Right lobe of liver (tissue), 6 donors: ENCODE measurements around the gene SLCO3A1. TPM values are rescaled to one million over a fixed set of nuclear protein-coding genes. Genes with fewer than 3 reads are reported as not detected.

Source experiments
- ATAC-seq, 4 donors: fragments of 200-7000 bp; cut with Tn5 transposase; one replicate each; pipeline ENCODE4 v1.9.1; 2020; ENCODE audit warnings: mild to moderate bottlenecking in 4 of 4, moderate library complexity in 4 of 4
- DNase-seq, 3 donors: peaks; one replicate each; pipeline ENCODE4 v3.0.0-alpha.2; 2020
- H3K27ac ChIP-seq, 3 donors: fragments of 200-600 bp; one replicate each; pipeline ENCODE4 v1.8.0; 2022
- H3K27me3 ChIP-seq, 2 donors: fragments of 200-600 bp; one replicate each; pipeline ENCODE4 v1.8.0; 2022
- H3K36me3 ChIP-seq, 4 donors: fragments of 200-600 bp; sonication (generic) in 1 of 4; one replicate each; pipeline versions ENCODE4 v1.5.1 to v1.8.0; 2017 to 2022; ENCODE audit warnings: control low read depth in 1 of 4
- H3K4me1 ChIP-seq, 4 donors: fragments of 200-600 bp; sonication (generic) in 1 of 4; one replicate each; pipeline versions ENCODE4 v1.5.1 to v1.8.0; 2017 to 2022; ENCODE audit warnings: control low read depth in 1 of 4
- H3K4me3 ChIP-seq, 3 donors: fragments of 200-600 bp; one replicate each; pipeline ENCODE4 v1.8.0; 2022
- H3K9me3 ChIP-seq, 4 donors: fragments of 200-600 bp; sonication (generic) in 1 of 4; one replicate each; pipeline versions ENCODE4 v1.5.1 to v1.8.0; 2017 to 2022; ENCODE audit warnings: control low read depth in 1 of 4
- CTCF ChIP-seq, 4 donors: fragments of 200-600 bp in 3 of 4; fragments of 450-650 bp in 1 of 4; IDR thresholded peaks; one replicate each; pipeline versions ENCODE4 v1.5.1 to v1.8.0; 2016 to 2022; ENCODE audit warnings: antibody characterized with exemption in 4 of 4, mild to moderate bottlenecking in 2 of 4
- POLR2A ChIP-seq: fragments of 450-650 bp; IDR thresholded peaks from one replicate; pipeline ENCODE4 v1.6.1; 2017; ENCODE audit warnings: antibody characterized with exemption, mild to moderate bottlenecking
- WGBS: methylation state at CpG from one replicate; pipeline ENCODE4 v1.1.6; 2018; ENCODE audit warnings: low coverage, low lambda C conversion rate; ENCODE audit not compliant: insufficient coverage; ENCODE audit errors: missing lambda C conversion rate; 5-methylcytosine and 5-hydroxymethylcytosine counted together
- intact Hi-C, 2 donors: fragments of 100-400 bp; cut with DNase I; formaldehyde crosslinking; loops; one replicate each; pipeline versions ENCODE4 v1.11.2 to v1.14.1; 2022
- total RNA-seq, 6 experiments: library from RNA; depleted of rRNA in 2 of 6; stranded (reverse); fragments of >200 nt in 2 of 6; fragmentation: NEBNext Ultra II Directional in 3 of 6; extraction: Animal tissue kit (Norgen Biotek cat#: 25700) in 3 of 6; gene quantifications; one replicate each; pipeline versions ENCODE4 v1.1.0 to v1.2.4, GENCODE V29; 2016 to 2023
- donor health status: DM: no; HTN: yes; CAD: no.
- donor health status: DM: no; HTN: no; CAD: no.
- donor health status: DM: no; HTN: no; CAD: no.
- donor health status: DM: no; HTN: yes; CAD: no.
- donor health status: DM: no; HTN: yes; CAD: no.

Gene SLCO3A1
- total RNA-seq, 6 experiments from 2014 or later: 2.4 to 7.7 (median 3.7) TPM

- ATAC-seq (no peak), DNase-seq (no peak)
- Histone ChIP-seq H3K9me3 (no peaks in the 10 kb centered on the region), H3K27ac (no peak overlapping the region), H3K36me3 (no peaks in the 10 kb centered on the region), H3K4me3 (no peak overlapping the region), H3K27me3 (no peaks in the 10 kb centered on the region), H3K4me1 (no peaks in the 10 kb centered on the region)
- intact Hi-C loops: no loop called here
- TF ChIP-seq POLR2A (no peak), CTCF (IDR thresholded peaks at IDR 0.05) (no peak)
- 42% methylated on average over 3 of the region's 3 CpGs for WGBS
These were observed 33.4 kb downstream of the SLCO3A1 start for GRCh38 chr15:91886878-91887277.

- H3K27me3 ChIP-seq: no peaks in the 10 kb centered on the region
- no peak for ATAC-seq
- no peak for TF ChIP-seq POLR2A
- no peak for TF ChIP-seq CTCF (IDR thresholded peaks at IDR 0.05)
- DNase-seq: no peak
- no peak overlapping the region for H3K27ac ChIP-seq
- no peak overlapping the region for H3K4me3 ChIP-seq
- no peaks in the 10 kb centered on the region for H3K36me3 ChIP-seq
- no peaks in the 10 kb centered on the region for H3K9me3 ChIP-seq
- 75% methylated on average over 6 of the region's 6 CpGs for WGBS
- intact Hi-C loops: no loop called here
- no peaks in the 10 kb centered on the region for H3K4me1 ChIP-seq
These were observed 33.8 kb downstream of the SLCO3A1 start for GRCh38 chr15:91887321-91887720.

- no peak for TF ChIP-seq POLR2A
- TF ChIP-seq CTCF (IDR thresholded peaks at IDR 0.05): no peak
- H3K4me1 ChIP-seq: no peaks in the 10 kb centered on the region
- H3K27me3 ChIP-seq: no peaks in the 10 kb centered on the region
- DNase-seq (no peak), ATAC-seq (no peak)
- no peaks in the 10 kb centered on the region for H3K36me3 ChIP-seq
- H3K4me3 ChIP-seq: no peak overlapping the region
- H3K9me3 ChIP-seq: no peaks in the 10 kb centered on the region
- H3K27ac ChIP-seq: no peak overlapping the region
- no CpG with 5 or more reads among the region's 5 CpGs for WGBS
- intact Hi-C loops: no loop called here
These were observed 34.4 kb downstream of the SLCO3A1 start for GRCh38 chr15:91887921-91888373.

- no peak for TF ChIP-seq POLR2A
- no peak for TF ChIP-seq CTCF (IDR thresholded peaks at IDR 0.05)
- ATAC-seq: no peak
- no peak for DNase-seq
- Histone ChIP-seq H3K27me3 (no peaks in the 10 kb centered on the region), H3K36me3 (no peaks in the 10 kb centered on the region), H3K4me3 (no peak overlapping the region), H3K9me3 (no peaks in the 10 kb centered on the region), H3K4me1 (no peaks in the 10 kb centered on the region), H3K27ac (no peak overlapping the region)
- intact Hi-C loops: no loop called here
- 78% methylated on average over 2 of the region's 2 CpGs for WGBS
These were observed 35.8 kb downstream of the SLCO3A1 start for GRCh38 chr15:91889111-91889815.
